ENCODE data around the gene SLC17A9.
"Not testable (repeated sequence)": the region's sequence is repeated elsewhere in the genome, so short reads cannot be mapped to it uniquely, and the experiment has no call there.

The SLC17A9 gene

DNA sequence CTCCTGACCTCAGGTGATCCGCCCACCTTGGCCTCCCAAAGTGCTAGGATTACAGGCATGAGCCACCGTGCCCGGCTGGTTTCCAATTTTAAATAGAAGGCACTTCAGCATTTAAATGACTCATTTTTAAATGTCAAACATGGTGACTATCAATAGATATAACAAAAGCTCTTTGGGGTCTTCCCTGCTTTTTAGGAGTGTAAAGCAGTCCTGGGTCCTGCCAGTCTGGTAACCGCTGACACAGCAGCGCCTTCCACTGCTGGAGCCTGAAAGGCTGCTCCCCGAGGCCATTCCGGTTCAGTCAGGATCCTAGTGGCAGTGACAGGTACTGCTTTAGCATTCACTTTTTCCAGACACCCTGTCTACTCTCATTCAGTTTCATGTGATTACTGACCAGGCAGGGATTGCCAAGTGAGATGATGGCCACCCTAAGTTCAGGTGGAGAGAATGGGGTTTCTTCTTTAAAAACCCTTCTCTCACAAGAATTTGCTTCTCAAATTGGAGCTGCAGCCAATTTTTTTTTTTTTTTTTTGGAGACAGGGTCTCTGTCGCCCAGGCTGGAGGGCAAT lies 31.3 kb upstream of the SLC17A9 start:
- peak; percentile 78 for DNase-seq

DNA sequence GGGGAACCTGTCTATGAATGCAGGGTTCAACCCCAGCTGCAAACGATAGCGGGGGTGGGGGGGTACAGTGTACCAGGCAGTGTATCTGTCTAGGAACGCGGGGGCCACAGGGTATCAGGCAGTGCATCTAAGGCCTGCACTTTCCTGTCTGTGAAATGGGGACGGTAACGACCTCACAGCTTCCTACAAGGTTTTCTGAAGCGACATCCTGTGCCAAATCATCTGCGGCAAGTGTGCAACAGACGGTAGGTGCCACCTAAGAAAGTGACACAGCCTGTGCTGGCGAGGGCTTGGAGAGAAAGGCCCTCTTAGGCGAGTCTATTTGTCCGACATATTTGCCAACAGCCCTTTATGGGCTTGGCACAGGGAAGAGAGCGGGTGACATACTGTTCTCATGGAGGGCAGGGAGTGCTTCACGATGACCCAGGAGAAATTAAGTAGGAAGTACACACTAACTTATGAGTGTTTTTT lies 30.0 kb upstream of the SLC17A9 start:
- peak; percentile 53 for DNase-seq

DNA sequence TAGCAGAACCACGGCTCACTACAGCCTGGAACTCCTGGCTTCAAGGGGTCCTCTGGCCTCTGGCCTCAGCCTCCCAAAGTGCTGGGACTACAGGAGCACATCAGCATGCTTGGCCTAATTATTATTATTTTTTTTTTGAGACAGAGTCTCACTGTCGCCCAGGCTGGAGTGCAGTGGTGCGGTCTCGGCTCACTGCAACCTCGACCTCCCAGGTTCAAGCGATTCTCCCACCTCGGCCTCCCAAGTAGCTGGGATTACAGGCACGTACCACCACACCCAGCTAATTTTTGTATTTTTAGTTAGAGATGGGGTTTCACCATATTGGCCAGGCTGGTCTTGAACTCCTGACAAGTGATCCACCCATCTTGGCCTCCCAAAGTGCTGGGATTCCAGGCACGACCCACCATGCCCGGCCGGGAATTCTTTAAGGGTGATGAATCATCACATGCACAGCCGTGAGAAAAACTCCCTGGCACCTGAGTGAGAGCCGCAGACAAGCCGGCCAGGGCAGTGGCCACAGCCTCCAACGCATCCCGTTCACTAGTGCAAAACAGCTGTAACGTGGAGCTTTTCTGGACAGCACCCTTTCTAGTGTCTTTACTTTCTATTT lies 29.3 kb upstream of the SLC17A9 start:
- not testable (repeated sequence) for DNase-seq

DNA sequence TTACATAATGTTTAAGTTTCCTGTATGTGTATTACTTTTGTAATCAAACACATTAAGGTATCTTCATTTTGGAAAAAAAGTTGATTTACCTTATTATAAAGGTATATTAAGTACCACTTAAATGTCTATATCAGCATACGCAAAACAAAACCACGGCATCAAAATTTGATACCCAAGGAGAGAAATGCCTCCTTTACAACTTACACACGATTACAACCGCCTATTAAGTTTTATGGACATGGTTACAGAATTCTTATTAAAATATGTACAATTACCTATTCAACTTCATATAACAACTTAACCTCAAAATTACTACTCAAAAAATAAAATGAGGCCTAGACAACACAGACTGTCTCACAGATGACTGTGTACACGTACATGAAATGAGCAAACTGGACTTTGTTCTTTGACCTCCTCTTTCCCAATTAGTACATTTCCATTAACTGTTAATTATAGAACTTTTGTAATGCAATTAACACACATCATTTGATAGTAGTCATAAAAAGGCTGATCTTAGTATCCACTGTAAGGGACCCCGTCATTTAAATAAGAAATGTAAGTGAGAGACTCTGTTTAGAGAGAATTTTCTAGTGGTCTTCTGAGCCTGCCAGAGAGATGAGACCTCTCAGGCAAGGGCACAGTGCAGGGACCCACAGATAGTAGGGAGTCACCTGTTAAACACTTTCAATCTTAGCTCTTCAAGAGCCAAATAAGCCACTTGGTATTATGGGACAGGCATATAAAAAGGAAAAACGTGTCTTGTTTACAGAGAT lies 28.7 kb upstream of the SLC17A9 start:
- no peak for DNase-seq

DNA sequence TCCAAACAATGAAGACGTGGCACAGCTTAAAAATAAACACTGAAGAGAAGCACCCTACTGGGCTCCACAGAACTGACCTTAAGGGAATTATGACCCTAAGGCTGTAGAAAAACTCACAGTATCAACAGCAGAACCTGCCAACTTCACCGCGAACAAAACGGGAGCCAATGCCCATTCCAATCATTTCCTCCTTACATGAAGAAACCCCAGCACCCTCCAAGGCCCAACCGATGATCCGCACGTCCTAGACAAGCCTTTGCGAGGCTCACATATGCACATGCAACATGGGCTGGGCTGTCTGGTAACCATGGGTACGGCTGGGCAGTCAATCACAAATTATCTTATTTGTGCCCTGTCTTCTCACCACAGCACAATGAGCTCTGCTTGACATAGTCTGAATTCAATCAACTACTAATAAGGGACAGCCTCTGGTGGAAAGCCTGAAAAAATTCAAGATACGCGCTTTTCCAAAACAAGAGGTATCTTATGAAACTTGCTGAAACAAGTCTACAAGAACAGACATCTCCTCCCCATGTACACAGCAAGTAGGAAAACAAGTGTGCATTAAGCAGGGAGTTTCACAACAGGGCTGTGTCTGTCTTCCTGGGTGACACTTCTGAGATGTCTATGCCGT lies 27.9 kb upstream of the SLC17A9 start:
- DNase-seq = no peak

DNA sequence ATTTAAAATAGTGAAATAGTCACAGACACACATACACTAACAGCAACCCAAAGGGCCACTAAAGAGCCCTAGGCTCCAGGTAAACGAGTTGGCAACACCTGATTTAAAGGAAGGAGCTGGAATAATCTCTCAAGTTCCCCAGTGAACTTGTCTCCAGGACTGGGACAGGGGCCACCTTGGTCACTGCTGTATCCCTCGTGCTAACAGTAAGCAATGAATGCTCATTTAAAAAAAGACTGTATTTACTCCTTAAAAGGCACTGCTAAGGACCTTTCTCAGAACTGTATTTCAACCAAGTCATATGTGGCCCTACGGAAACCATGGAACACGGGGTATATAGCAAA lies 27.5 kb upstream of the SLC17A9 start:
- no peak for DNase-seq

DNA sequence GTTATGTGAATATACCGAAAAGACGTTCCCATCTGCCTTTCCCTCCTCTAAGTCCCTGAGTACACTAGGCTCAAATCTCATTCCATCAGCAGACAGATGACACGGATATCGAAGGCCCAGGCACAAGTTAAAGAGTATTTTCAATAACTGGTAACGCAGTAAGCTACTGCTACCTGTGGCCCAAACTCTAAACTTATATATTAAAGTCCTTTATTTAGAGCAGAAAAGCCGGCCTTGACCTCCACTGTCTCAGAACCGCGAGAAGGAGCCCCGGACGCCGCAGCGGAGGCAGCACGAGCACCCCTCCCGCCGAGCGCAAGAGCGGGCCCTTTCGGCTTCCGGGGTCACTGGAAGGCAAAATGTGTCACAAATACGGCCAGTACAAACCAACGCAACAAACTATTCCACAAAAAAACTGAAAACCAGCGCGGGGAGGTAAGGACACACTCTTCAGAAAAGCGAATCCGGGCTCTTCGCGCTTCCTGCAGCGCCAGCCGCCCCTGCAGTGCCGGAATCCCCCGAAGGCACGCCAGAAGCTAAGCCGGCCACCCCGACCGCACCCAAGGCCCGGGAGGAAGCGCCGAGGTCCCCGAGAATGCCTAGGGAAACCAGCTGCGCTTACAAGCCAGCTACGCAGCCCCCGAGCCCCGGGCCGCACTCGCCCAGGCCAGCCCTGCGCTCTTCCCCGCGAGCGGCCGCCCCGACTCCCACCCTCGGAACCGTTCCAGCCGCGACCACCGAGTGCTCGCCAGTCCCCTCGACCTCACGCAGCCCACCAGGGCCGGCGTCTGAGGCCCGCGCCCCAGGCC lies 26.9 kb upstream of the SLC17A9 start:
- DNase-seq = peak; percentile 37

DNA sequence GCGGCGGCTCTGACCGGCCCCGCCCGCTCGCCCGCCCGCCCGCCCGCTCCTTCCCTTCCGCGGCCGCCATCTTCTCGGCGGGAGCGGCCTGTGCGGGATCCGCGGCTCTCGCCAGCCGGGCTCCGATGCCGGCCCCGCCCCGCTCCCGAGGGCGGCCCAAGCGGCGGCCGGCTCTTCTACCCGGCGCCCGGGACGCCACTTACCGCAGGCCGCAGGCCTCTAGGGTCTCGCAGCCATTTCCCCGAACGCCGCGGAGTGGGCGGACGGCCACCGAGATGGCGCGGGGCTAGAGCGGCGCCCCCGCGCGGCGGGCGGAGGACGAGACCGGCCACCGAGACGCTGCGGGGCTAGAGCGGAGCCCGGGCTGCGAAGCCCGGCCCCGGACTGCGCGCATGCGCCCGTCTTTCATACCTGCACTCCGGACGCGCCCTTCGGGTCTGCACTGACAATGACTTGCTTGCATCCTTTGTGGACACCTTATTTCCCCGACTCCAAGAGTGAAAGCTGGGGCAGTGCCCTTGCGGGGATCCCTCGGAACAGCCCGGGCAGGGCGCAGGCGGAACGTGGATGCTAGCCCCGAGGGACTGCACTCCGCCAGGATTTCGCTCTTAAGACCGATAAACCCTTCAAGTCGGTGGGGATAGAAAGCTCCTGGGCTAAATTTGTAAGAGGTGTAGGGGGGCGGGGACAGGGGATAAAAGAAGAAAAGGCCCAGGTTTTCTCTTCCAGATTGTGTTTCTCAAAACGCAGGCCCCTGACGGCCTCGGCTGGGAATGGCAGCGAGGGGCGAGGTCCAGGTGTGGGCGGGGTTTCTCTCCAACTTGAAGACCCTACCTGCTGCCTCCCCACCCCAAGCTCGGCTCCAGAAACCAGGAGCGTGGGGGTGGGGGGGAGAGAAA lies 26.0 kb upstream of the SLC17A9 start, which contains the start of gene DIDO1:
Gene DIDO1, minus strand, starts transcription at position 277 of the 899 bp plus-strand sequence.
- DNase-seq = peak; percentile 90

DNA sequence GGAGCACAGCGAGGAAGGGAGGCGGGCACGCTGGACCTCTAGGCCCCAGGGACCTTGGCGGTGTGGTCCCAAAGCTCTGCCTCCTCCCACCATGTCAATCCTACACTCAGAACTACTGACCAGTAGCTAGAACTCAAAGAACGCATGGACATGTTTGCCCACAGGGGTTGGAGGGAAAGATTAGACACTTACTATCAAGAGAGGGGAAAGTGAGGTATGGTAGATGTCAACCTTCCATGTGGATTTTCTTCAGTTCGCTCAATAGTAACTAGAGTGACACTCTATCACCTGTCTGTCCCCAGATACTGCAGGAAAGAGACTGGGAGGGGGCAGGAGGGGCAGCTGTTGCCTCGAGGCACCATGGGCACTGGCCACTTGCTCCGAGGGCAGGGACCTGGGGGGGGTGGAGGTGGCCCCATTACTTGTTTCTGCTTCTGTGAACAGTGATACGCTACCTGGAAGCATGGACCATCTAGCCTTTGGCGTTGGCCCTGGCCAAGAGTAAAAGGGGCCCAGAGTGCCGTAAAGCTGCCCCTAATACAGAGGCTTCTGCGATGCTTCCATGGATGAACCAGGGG lies 25.3 kb upstream of the SLC17A9 start:
- DNase-seq = no peak

DNA sequence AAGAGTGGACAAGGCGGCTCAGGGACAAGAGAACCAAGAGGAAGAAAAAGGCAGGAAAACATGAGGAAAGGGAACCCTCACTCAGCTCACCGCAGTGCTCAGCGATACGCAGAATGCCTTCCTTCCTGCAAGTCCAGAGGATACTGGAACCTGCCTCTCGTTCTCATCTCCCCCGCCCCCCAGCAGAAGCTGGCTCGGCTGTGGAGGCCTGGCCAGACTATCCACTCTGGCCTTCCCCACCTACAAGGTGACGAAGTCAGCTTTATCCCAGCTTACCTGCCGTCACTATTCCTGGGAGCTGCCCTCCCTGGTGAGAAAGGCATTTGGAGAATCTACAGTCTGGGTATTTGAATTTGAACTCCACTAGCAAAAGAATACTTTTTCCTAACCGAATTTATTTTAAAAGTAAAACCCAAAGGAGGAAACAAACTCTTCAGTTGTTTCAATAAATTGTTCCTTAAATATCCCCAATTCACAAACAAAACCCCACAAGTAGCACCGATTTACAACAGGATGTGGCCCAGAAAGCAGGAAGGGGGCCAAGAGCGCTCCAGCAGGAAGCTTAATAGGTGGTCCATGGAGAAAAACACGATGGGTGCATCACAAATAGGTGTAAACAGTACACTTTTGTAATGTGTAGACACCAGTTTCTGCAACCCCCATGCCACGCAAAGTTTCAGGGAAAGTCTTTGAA lies 24.1 kb upstream of the SLC17A9 start:
- DNase-seq = no peak

DNA sequence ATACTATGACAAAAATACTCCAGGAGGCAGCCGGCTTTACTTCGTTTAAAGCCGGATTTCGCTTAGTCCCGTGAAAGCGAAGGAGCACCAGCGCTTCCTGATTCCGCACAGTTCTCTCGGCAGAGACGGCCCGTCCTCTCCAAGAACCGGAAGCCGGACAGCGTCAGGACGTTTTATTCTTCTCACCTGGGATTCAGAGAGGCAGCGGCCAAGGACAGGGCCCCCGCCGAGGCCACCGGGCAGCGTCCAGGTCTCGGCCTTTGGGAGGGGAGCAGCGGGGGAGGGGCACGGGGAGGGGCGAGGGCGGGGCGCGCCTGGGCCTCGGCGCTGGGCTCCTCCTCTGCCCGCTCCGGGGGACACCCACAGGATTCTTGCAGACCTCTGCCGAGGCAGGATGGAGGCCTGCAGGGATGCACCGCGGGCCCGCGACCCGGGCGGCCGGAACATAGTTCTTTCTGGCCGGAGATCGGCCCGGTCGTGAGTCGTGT lies 23.4 kb upstream of the SLC17A9 start:
- peak; percentile 38 for DNase-seq

DNA sequence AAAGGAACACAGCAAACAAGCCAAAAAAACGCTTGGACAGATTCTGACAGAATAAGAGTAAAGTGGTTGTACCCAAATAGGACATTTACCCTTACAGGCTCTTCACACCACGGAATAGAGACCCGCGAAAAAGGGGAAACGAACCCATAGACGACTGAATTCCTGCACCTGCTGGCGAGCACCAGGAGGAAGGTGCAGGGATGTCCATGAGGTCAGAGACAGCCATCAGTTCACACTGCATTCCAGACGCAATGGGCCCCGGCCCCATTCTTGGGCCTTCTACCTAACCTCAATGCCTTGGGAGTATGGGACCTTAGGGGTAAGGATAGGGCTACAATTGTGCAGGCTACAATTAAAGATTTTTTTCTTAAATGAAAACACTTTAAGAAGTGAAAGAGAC lies 21.0 kb upstream of the SLC17A9 start:
- DNase-seq = no peak

DNA sequence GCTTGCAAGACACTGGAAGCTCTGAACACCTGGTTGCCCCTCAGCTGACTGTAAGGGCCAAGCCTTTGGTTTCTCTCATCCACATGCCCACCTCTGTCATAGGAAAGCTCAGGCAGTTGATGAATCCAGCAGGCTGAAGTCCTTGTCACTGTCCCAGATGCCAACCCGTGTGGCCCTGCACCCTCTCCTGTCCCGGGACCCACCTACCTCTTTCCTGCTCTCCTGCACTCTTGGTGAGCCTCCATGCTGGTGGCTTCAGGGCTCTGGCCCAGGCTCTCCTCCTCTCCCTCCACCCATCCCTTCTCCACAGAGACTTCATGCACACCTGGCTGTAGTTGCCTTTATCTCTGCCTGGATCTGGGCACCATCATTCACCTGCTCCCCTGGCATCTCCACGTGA lies 18.5 kb upstream of the SLC17A9 start:
- DNase-seq = no peak

DNA sequence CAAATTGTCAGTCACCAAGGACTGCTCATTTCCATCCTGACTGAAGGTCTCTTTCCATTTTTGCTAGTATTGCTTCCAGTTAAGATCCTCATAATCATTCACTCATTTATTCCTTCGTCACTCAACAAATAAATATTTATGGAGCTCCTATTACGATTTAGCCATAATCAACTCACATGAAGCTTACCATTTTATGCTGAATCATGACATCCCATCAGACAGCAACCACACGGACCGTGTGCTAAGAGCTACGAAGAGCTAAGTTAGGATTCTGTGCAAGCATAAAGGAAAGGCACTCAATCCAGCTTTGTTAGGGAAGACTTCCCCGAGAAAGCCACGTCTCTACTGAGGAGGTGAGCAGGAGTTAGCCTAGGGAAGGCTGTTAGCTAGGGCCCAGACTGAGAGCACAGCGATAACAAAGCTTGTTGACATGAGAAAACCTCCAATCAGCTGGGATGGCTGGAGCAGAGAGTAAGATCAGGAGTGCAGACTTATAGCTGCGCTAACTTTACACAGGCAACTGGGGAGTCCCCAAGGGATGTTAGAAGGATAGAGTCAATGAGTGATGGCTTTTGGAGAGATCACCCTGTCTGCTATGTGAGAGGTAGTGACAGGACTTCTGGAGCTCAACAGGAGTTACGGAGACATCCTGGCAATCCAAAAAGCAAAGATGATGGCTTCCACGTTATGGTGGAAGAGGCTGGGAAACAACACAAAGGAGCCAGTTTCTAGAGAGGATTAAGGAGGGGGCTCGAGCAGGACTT lies 17.1 kb upstream of the SLC17A9 start:
- no peak for DNase-seq

DNA sequence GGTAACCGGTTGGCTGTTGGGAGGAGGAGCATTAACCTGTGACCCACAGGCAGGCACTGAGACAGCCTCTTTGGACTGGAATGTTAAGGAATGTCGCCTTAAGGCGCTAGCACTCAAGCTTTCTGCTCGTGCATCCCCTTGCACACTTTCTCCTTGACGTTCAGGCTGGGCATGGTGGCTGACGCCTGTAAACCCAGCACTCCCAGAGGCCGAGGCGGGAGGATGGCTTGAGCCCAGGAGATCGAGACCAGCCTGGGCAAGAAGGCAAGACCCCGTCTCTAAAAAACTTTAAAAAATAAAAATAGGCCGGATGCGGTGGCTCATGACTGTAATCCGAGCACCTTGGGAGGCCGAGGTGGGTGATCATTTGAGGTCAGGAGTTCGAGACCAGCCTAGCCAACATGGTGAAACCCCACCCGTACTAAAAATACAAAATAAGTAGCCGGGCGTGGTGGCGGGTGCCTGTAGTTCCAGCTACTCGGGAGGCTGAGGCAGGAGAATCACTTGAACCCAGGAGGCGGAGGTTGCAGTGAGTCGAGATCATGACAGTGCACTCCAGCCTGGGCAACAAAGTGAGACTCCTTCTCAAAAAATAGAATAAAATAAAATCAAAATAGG lies 16.4 kb upstream of the SLC17A9 start:
- no peak for DNase-seq

DNA sequence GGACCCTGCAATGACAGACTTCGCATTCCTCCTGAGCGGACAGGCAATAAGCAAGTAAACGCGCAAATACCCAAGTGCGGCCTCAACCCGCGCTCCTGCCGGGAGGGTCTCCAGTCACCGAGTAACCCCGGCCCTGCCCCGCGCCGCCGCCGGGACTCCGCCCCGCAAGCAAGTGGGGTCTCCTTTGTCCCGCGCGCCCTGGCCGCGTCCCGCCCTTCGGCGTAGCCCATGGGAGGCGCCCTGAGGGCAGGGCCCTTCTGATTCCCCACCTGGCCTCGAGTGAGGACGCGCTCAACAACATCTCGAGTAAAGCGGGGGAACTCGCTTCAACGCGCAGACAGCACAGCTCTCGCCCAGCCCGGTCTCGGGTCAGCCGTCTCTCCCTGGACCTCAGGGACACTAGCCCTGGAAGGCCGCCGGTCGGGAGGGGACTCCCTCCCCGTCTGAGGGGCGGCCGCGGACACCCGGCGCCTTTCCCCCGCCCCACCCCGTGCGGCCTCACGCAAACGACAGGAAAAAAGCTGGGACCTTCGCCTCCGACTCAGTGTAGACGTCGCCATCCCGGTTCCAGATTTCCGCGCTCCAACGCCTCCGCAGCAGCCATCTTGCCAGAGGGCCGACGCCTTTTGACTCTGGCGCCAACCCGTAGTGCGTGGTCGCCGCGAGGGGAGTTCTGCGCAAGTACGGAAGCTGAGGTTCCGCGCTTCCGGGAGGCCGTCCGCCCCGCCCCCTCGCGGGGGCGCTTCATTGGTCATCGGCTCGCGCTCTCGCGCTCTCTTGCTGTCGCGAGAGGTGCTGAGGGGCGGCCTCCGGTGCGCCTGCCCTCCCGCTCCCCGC lies 15.0 kb upstream of the SLC17A9 start:
- DNase-seq = peak; percentile 96

DNA sequence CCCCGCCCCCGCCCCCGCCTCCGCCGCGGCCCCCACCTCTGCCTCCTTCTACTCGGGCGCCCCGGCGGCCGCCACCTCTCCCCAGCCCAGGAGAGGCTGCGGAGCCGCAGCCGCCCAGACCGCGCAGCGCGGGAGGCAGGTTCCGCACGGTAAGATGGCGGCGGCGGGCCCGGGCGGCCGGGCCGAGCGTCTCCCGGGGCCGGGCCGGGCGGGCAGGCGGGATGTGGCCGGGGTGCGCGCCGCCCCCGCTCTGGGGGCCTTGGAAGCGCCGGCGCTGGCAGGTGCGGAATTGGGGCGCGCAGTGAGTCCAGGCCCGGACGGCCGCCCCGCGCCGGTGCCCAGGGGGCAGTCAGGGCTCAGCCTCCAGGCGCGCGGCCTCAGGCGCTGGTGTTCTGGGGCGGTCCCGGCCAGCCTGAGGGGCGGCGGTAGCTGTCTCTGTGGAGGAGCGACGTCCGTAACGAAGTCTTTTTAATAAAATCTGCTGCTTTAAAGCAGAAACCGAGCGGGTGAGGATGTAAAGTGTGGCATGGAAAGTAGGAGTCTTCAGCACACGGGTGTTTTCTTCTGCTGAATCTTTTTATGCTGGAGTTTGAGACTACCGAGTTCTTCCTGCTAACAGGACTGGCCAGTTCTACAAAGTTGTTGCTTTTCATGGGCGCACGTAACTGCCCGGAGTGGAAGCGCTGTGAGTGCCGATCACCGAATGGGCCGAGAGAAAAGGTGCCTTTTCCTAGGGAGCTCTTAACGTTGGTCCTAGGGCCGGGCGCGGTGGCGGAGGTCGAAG lies 14.2 kb upstream of the SLC17A9 start, which contains the start of gene GID8:
Gene GID8, plus strand, starts transcription at position 43 of the 784 bp plus-strand sequence. CDS start 3,356 bp downstream, outside the sequence.
- DNase-seq = peak; percentile 35
